Breast epithelium (tissue), 3 donors: ENCODE data around the gene JPH4.

Source experiments
- POLR2A ChIP-seq: fragments of 450-650 bp; IDR thresholded peaks from one replicate; pipeline ENCODE4 v1.6.1; 2016; ENCODE audit warnings: antibody characterized with exemption, mild to moderate bottlenecking, moderate library complexity
- POLR2AphosphoS5 ChIP-seq, 3 donors: sonication (generic); formaldehyde crosslinking; IDR thresholded peaks; one replicate each; pipeline ENCODE4 v1.6.1; 2017; ENCODE audit warnings: antibody characterized with exemption in 3 of 3
- TF ChIP-seq, protein P1 (sequence below), 3 donors: fragments of 450-650 bp; IDR thresholded peaks; one replicate each; pipeline ENCODE4 v1.5.1; 2016 to 2017; ENCODE audit warnings: antibody characterized with exemption in 3 of 3, mild to moderate bottlenecking in 3 of 3, moderate library complexity in 3 of 3

DNA sequence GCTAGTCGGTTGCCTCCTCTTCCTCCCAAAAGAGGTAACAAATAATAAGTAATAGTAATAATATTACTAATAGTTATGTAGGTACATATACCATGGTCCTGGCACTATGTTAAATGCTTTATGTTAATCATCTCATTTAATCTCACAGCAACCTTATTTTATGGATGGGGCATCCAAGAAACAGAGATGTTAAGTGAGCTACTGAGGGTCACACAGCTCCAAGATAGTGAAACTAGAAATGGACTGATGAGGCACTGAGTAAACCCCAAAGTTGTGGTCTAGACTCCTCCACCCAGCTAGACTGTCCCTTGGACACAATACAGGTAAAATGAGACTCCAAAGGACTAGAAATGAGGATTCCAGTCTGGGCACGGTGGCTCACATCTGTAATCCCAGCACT lies 42.1 kb downstream of the JPH4 start:
- TF ChIP-seq, protein P1, sequence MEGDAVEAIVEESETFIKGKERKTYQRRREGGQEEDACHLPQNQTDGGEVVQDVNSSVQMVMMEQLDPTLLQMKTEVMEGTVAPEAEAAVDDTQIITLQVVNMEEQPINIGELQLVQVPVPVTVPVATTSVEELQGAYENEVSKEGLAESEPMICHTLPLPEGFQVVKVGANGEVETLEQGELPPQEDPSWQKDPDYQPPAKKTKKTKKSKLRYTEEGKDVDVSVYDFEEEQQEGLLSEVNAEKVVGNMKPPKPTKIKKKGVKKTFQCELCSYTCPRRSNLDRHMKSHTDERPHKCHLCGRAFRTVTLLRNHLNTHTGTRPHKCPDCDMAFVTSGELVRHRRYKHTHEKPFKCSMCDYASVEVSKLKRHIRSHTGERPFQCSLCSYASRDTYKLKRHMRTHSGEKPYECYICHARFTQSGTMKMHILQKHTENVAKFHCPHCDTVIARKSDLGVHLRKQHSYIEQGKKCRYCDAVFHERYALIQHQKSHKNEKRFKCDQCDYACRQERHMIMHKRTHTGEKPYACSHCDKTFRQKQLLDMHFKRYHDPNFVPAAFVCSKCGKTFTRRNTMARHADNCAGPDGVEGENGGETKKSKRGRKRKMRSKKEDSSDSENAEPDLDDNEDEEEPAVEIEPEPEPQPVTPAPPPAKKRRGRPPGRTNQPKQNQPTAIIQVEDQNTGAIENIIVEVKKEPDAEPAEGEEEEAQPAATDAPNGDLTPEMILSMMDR (IDR thresholded peaks at IDR 0.05) = no peak
- TF ChIP-seq POLR2A (no peak), POLR2AphosphoS5 (IDR thresholded peaks at IDR 0.05) (no peak)
